Skin of body (tissue), 2 donors: ENCODE results near the gene TSTD2. TPM values are rescaled to one million over a fixed set of nuclear protein-coding genes. Genes with fewer than 3 reads are reported as not detected.

Experiments used
- DNase-seq: peaks from one replicate; lab custom pipeline; 2025; lab: John Stamatoyannopoulos, UW
- total RNA-seq: library from RNA; depleted of rRNA; stranded (reverse); fragments of >200 nt; gene quantifications from one replicate; pipeline ENCODE4 v1.2.3, GENCODE V29; 2014

TSTD2 gene
- total RNA-seq: 17.9 TPM

GRCh38 chr9:97632985-97633858, at the start of gene TSTD2, which contains the start of gene NCBP1:
TSTD2 (minus strand) TSS chr9:97633368; CDS start chr9:97627562, 5,806 bp downstream.
NCBP1 (plus strand) TSS chr9:97633821; CDS start chr9:97633882, 61 bp downstream.
- DNase-seq: peak; percentile 97

- no peak for DNase-seq
Measured at GRCh38 chr9:97682242-97682641, 49.1 kb upstream of the TSTD2 start.

- no peak for DNase-seq
Measured at GRCh38 chr9:97675655-97676054, 42.5 kb upstream of the TSTD2 start.

GRCh38 chr9:97673922-97674321, 40.8 kb upstream of the TSTD2 start:
- no peak for DNase-seq

GRCh38 chr9:97672403-97672802, 39.2 kb upstream of the TSTD2 start:
- no peak for DNase-seq

- DNase-seq: no peak
Measured at GRCh38 chr9:97670586-97670985, 37.4 kb upstream of the TSTD2 start.

- no peak for DNase-seq
Measured at GRCh38 chr9:97668485-97668884, 35.3 kb upstream of the TSTD2 start.

GRCh38 chr9:97666907-97667686, 33.9 kb upstream of the TSTD2 start:
- DNase-seq: no peak

- no peak for DNase-seq
Measured at GRCh38 chr9:97665742-97666141, 32.6 kb upstream of the TSTD2 start.

GRCh38 chr9:97660847-97661246, 27.7 kb upstream of the TSTD2 start:
- DNase-seq: no peak

GRCh38 chr9:97660340-97660739, 27.2 kb upstream of the TSTD2 start:
- no peak for DNase-seq

GRCh38 chr9:97659771-97660170, 26.6 kb upstream of the TSTD2 start:
- no peak for DNase-seq

- no peak for DNase-seq
Measured at GRCh38 chr9:97658707-97659106, 25.5 kb upstream of the TSTD2 start.

- DNase-seq: no peak
Measured at GRCh38 chr9:97651646-97652045, 18.5 kb upstream of the TSTD2 start.

GRCh38 chr9:97647996-97648395, 14.8 kb upstream of the TSTD2 start:
- DNase-seq: no peak

GRCh38 chr9:97645720-97646119, 12.6 kb upstream of the TSTD2 start:
- no peak for DNase-seq

- no peak for DNase-seq
Measured at GRCh38 chr9:97640325-97640724, 7.2 kb upstream of the TSTD2 start.

GRCh38 chr9:97638666-97639065, 5.5 kb upstream of the TSTD2 start:
- DNase-seq: no peak

- DNase-seq: no peak
Measured at GRCh38 chr9:97636903-97637302, 3.7 kb upstream of the TSTD2 start.

GRCh38 chr9:97635026-97635425, 1.9 kb upstream of the TSTD2 start:
- DNase-seq: no peak

- no peak for DNase-seq
Measured at GRCh38 chr9:97633859-97634490, 807 bp upstream of the TSTD2 start.
